K562 (cell line): ENCODE results near the gene CDKN2B-AS1. TPM values are rescaled to one million over a fixed set of nuclear protein-coding genes. Genes with fewer than 3 reads are reported as not detected.

Experiments
- ATAC-seq: fragments of 200-7000 bp; cut with Tn5 transposase; 3 replicates; pipeline ENCODE4 v1.9.1; 2020; ENCODE audit warnings: moderate library complexity
- BruUV-seq: library from RNA; stranded (reverse); fragments of 400-500 nt; replicated peaks from 2 replicates; lab custom pipeline; 2021; lab: Mats Ljungman, UMichigan
- CTCF ChIA-PET: fragments of 300-600 bp; formaldehyde crosslinking; extraction: SDS; loops from one replicate; lab custom pipeline; 2021; ENCODE audit warnings: low intra/inter-chr PET ratio; lab: Yijun Ruan, JAX
- POLR2A ChIA-PET: fragments of 300-600, 350-650 bp; sonication (Branson Sonifier 250); formaldehyde crosslinking; extraction: SDS; loops from one replicate; lab custom pipeline; 2021; ENCODE audit warnings: antibody characterized with exemption, inconsistent platforms; lab: Yijun Ruan, JAX
- DNase-seq, 4 experiments: peaks; one replicate each; pipeline versions ENCODE4 v3.0.0 to v3.0.0-alpha.2; 2011 to 2018; ENCODE audit warnings: low spot score in 3 of 4, mixed read lengths in 3 of 4; ENCODE audit errors: extremely low read depth in 1 of 4
- FAIRE-seq: peaks from 2 replicates; lab custom pipeline; 2011; peaks lifted over from hg19 to GRCh38; lab: Jason Lieb, UNC
- H2AFZ ChIP-seq: 2 replicates; pipeline ENCODE4 v1.6.0; 2011; ENCODE audit warnings: low read depth, low read length, control low read depth, inconsistent platforms
- H3K27ac ChIP-seq: fragments of 200-600 bp; 3 replicates; pipeline ENCODE4 v1.8.0; 2011; ENCODE audit warnings: low read depth, mild to moderate bottlenecking, control low read depth, inconsistent platforms, low read length, moderate library complexity, mixed read lengths; ENCODE audit errors: extremely low read depth
- H3K27me3 ChIP-seq, 2 experiments: fragments of 300-600 bp in 1 of 2; 2 replicates in 1 of 2; 3 replicates in 1 of 2; pipeline versions ENCODE4 v1.6.0 to v1.8.0; 2011; ENCODE audit warnings: inconsistent platforms in 2 of 2, low read length in 2 of 2, mild to moderate bottlenecking in 1 of 2, mixed read lengths in 1 of 2, moderate library complexity in 1 of 2; ENCODE audit not compliant: control insufficient read depth in 2 of 2, insufficient read depth in 2 of 2
- H3K36me3 ChIP-seq: fragments of 300-600 bp; 3 replicates; pipeline ENCODE4 v1.8.0; 2011; ENCODE audit warnings: mild to moderate bottlenecking, low read length, inconsistent platforms; ENCODE audit not compliant: control insufficient read depth, insufficient read depth
- H3K4me1 ChIP-seq, 2 experiments: fragments of 200-600 bp in 1 of 2; replicated peaks in 1 of 2; 2 replicates in 1 of 2; 3 replicates in 1 of 2; pipeline versions ENCODE4 v1.5.1 to v1.8.0; 2011; ENCODE audit warnings: inconsistent platforms in 2 of 2, low read length in 2 of 2, mild to moderate bottlenecking in 1 of 2, mixed read lengths in 1 of 2, moderate library complexity in 1 of 2; ENCODE audit not compliant: control insufficient read depth in 2 of 2, insufficient read depth in 2 of 2
- H3K4me2 ChIP-seq: 2 replicates; pipeline ENCODE4 v1.6.1; 2011; ENCODE audit warnings: low read length, control low read depth, inconsistent platforms, mixed read lengths; ENCODE audit not compliant: insufficient read depth
- H3K4me3 ChIP-seq: fragments of 200-600 bp; sonication (generic), shearing (Covaris generic); 2 replicates; pipeline ENCODE4 v1.5.1; 2016; ENCODE audit warnings: control low read depth, inconsistent platforms
- H3K79me2 ChIP-seq: fragments of 200-600 bp; 3 replicates; pipeline ENCODE4 v1.8.0; 2011; ENCODE audit warnings: low read length, inconsistent platforms; ENCODE audit not compliant: control insufficient read depth, insufficient read depth
- H3K9ac ChIP-seq, 2 experiments: 2 replicates each; pipeline versions ENCODE4 v1.6.0 to v1.6.1; 2011; ENCODE audit warnings: low read depth in 2 of 2, low read length in 2 of 2, control low read depth in 1 of 2, inconsistent platforms in 1 of 2, mild to moderate bottlenecking in 1 of 2, mixed read lengths in 1 of 2; ENCODE audit not compliant: insufficient read depth in 1 of 2
- H3K9me1 ChIP-seq: one replicate; pipeline ENCODE4 v1.6.0; 2011; ENCODE audit warnings: inconsistent platforms, mild to moderate bottlenecking, low read length, moderate library complexity; ENCODE audit not compliant: control insufficient read depth, insufficient read depth
- H3K9me3 ChIP-seq: replicated peaks from 2 replicates; pipeline ENCODE4 v1.5.1; 2011; ENCODE audit warnings: low read depth, low read length, inconsistent platforms; ENCODE audit not compliant: control insufficient read depth, insufficient read depth
- H4K20me1 ChIP-seq: replicated peaks from 2 replicates; pipeline ENCODE4 v1.6.1; 2011; ENCODE audit warnings: low read length, inconsistent platforms, mixed read lengths; ENCODE audit not compliant: control insufficient read depth, insufficient read depth
- HMBOX1 ChIP-seq: sonication (generic); IDR thresholded peaks from 2 replicates; pipeline ENCODE4 v1.6.1; 2016
- HNRNPK ChIP-seq: fragments of 200-400 bp; formaldehyde crosslinking; IDR thresholded peaks from one replicate; pipeline ENCODE4 v1.6.1; 2018; ENCODE audit warnings: mild to moderate bottlenecking, low read depth, low read length; ENCODE audit not compliant: poor library complexity, severe bottlenecking
- POLR2B ChIP-seq: fragments of 450-650 bp; IDR thresholded peaks from 2 replicates; pipeline ENCODE4 v1.6.1; 2018; ENCODE audit warnings: low read depth; ENCODE audit not compliant: partially characterized antibody
- ZNF133 ChIP-seq: fragments of 250-450 bp; sonication (Bioruptor Pico); IDR thresholded peaks from 2 replicates; pipeline ENCODE4 v1.4.0; 2020; ENCODE audit warnings: mild to moderate bottlenecking
- ZNF280A ChIP-seq: fragments of 450-650 bp; IDR thresholded peaks from 2 replicates; pipeline ENCODE4 v1.6.1; 2018; ENCODE audit warnings: mild to moderate bottlenecking, low read depth; ENCODE audit not compliant: partially characterized antibody
- in situ Hi-C: fragments of 300-500 bp; cut with MboI; formaldehyde crosslinking; loops from 4 replicates; pipeline ENCODE4 v1.15.0; 2018; ENCODE audit warnings: inconsistent platforms, mixed read lengths
- intact Hi-C: fragments of 100-400 bp; cut with micrococcal nuclease; formaldehyde crosslinking; loops from 2 replicates; pipeline ENCODE4 v1.14.2; 2022
- polyA plus RNA-seq, 8 experiments: library from polyadenylated mRNA; depleted of rRNA in 4 of 8; stranded (reverse) in 5 of 8; unstranded in 3 of 8; fragments of >200 nt; fragmentation: Nextera tagmentation in 2 of 8; fragmentation: Illumina TruSeq in 1 of 8; extraction: Ambion mirVana in 2 of 8; extraction: Trizol in 1 of 8; gene quantifications; 2 replicates each; pipeline versions ENCODE4 v1.2.1 to v1.2.3, GENCODE V29; 2011 to 2014; ENCODE audit warnings: inconsistent platforms in 1 of 8, missing spikeins in 1 of 8
- total RNA-seq, 7 experiments: library from RNA; depleted of rRNA in 6 of 7; stranded (reverse); fragments of >200 nt in 6 of 7; fragmentation: Illumina TruSeq in 2 of 7; extraction: Trizol in 2 of 7; gene quantifications; 2 replicates each; pipeline versions ENCODE4 v1.2.1 to v1.2.3, GENCODE V29; 2011 to 2021; ENCODE audit warnings: low replicate concordance in 1 of 7

Gene CDKN2B-AS1
- total and polyA plus RNA-seq, 9 of the 15 experiments (the other 6 are each of a cell fraction or from before 2014, with no cell fraction given) = not detected

GRCh38 chr9:22116758-22117157, 122.2 kb downstream of the CDKN2B-AS1 start:
- Histone ChIP-seq H3K4me1 (no peaks in the 10 kb centered on the region), H3K4me3 (no peak overlapping the region), H2AFZ (no peak overlapping the region), H3K79me2 (no peaks in the 10 kb centered on the region), H3K9ac (no peak overlapping the region), H3K9me3 (no peaks in the 10 kb centered on the region), H3K27ac (no peak overlapping the region), H4K20me1 (no peaks in the 10 kb centered on the region), H3K4me2 (no peak overlapping the region), H3K9me1 (no peaks in the 10 kb centered on the region), H3K36me3 (no peaks in the 10 kb centered on the region), H3K27me3 (no peaks in the 10 kb centered on the region)
- ATAC-seq (no peak), FAIRE-seq (no peak), DNase-seq (no peak)
- CTCF ChIA-PET = no interaction called here
- TF ChIP-seq POLR2B (no peak), HMBOX1 (no peak), HNRNPK (no peak), ZNF133 (CRISPR knock-in tag) (no peak), ZNF280A (no peak)
- intact Hi-C loops (no loop called here), in situ Hi-C loops (no loop called here)
- POLR2A ChIA-PET = no interaction called here
- BruUV-seq = no TSS peak
